AG04450 (cell line): Measurements from ENCODE around the gene ABCD3. TPM values are rescaled to one million over a fixed set of nuclear protein-coding genes. Genes with fewer than 3 reads are reported as not detected.

Experiments used
- CTCF ChIA-PET: fragments of 300-600, 350-600 bp; formaldehyde crosslinking; extraction: SDS; loops from one replicate; lab custom pipeline; 2022; ENCODE audit warnings: antibody characterized with exemption, inconsistent platforms; lab: Charles Lee
- POLR2A ChIA-PET: fragments of 350-600 bp; formaldehyde crosslinking; extraction: SDS; loops from one replicate; lab custom pipeline; 2021; ENCODE audit warnings: antibody characterized with exemption, inconsistent platforms; lab: Yijun Ruan, JAX
- DNase-seq: peaks from one replicate; pipeline ENCODE4 v3.0.0-alpha.2; 2011; ENCODE audit warnings: low read depth, low spot score
- H3K27ac ChIP-seq: one replicate; pipeline ENCODE4 v1.5.1; 2012; ENCODE audit warnings: low read depth, low read length, control low read depth
- H3K27me3 ChIP-seq: one replicate; pipeline ENCODE4 v1.6.0; 2012; ENCODE audit warnings: low read length; ENCODE audit not compliant: control insufficient read depth, insufficient read depth
- H3K4me3 ChIP-seq: 2 replicates; pipeline ENCODE4 v1.5.1; 2011; ENCODE audit warnings: mild to moderate bottlenecking, low read depth, low read length, control low read depth
- H3K9me3 ChIP-seq: 2 replicates; pipeline ENCODE4 v1.5.1; 2012; ENCODE audit warnings: low read length; ENCODE audit not compliant: control insufficient read depth, insufficient read depth
- polyA plus RNA-seq: library from polyadenylated mRNA; depleted of rRNA; stranded (reverse); fragments of >200 nt; gene quantifications from 2 replicates; pipeline ENCODE4 v1.2.3, GENCODE V29; 2011
- TF ChIP-seq, protein P1 (sequence below): IDR thresholded peaks from 2 replicates; pipeline ENCODE4 v1.5.1; 2011; ENCODE audit warnings: low read depth, low read length, control low read depth, inconsistent platforms

ABCD3 gene
- polyA plus RNA-seq, 1 experiment: 34.0 TPM

GRCh38 chr1:94490556-94490955 lies 72.4 kb downstream of the ABCD3 start:
- Histone ChIP-seq H3K4me3 (no peak overlapping the region), H3K27me3 (no peaks in the 10 kb centered on the region), H3K9me3 (no peaks in the 10 kb centered on the region), H3K27ac (no peak overlapping the region)
- no peak for DNase-seq
- TF ChIP-seq, protein P1, sequence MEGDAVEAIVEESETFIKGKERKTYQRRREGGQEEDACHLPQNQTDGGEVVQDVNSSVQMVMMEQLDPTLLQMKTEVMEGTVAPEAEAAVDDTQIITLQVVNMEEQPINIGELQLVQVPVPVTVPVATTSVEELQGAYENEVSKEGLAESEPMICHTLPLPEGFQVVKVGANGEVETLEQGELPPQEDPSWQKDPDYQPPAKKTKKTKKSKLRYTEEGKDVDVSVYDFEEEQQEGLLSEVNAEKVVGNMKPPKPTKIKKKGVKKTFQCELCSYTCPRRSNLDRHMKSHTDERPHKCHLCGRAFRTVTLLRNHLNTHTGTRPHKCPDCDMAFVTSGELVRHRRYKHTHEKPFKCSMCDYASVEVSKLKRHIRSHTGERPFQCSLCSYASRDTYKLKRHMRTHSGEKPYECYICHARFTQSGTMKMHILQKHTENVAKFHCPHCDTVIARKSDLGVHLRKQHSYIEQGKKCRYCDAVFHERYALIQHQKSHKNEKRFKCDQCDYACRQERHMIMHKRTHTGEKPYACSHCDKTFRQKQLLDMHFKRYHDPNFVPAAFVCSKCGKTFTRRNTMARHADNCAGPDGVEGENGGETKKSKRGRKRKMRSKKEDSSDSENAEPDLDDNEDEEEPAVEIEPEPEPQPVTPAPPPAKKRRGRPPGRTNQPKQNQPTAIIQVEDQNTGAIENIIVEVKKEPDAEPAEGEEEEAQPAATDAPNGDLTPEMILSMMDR: no peak
- ChIA-PET CTCF (interaction anchor here (1.4 kb wide), 1 partner anchor 9 kb away, joined by 7 read pairs; no protein-coding TSS in a partner anchor), POLR2A (no interaction called here)

GRCh38 chr1:94496076-94496755 lies 78.0 kb downstream of the ABCD3 start:
- TF ChIP-seq, protein P1: no peak
- CTCF ChIA-PET: interaction anchor here (0.6 to 0.9 kb wide), 5 partner anchors 15 to 327 kb away, joined by 3 to 4 read pairs (median 3); no protein-coding TSS in a partner anchor
- POLR2A ChIA-PET: no interaction called here
- no peaks in the 10 kb centered on the region for H3K27me3 ChIP-seq
- no peaks in the 10 kb centered on the region for H3K9me3 ChIP-seq
- DNase-seq: no peak
- no peak overlapping the region for H3K4me3 ChIP-seq
- H3K27ac ChIP-seq: no peak overlapping the region

DNA sequence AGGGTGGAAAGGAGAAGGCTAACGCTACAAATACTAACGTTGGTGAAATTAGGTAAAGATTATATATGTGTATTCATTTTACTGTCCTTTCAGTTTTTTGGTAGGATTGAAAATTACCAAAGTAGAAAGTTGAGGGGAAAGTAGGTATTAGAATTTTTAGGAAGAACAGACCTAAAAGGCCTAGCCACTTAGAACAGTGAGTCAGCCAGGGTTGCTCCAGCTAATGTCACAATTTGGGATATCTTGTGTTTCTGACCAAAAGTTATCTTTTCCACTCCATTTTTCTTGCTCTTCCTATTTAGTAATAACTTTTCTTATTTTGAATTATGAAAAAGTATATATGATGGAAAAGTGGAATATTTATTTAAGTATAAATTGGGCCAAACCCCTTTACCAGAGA lies 83.2 kb downstream of the ABCD3 start:
- CTCF ChIA-PET: interaction anchor here (0.6 to 5.3 kb wide), 3 partner anchors 18 to 304 kb away, joined by 5 to 24 read pairs (median 19); no protein-coding TSS in a partner anchor
- H3K27me3 ChIP-seq: no peaks in the 10 kb centered on the region
- no peaks in the 10 kb centered on the region for H3K9me3 ChIP-seq
- POLR2A ChIA-PET: no interaction called here
- DNase-seq: no peak
- no peak overlapping the region for H3K27ac ChIP-seq
- TF ChIP-seq, protein P1: no peak
- no peak overlapping the region for H3K4me3 ChIP-seq

- H3K4me3 ChIP-seq: no peak overlapping the region
- TF ChIP-seq, protein P1: no peak
- POLR2A ChIA-PET: interaction anchor here (0.7 to 1.0 kb wide), 2 partner anchors 15 to 586 kb away, joined by 3 to 5 read pairs; no protein-coding TSS in a partner anchor
- no peaks in the 10 kb centered on the region for H3K27me3 ChIP-seq
- CTCF ChIA-PET: interaction anchor here (0.7 to 5.3 kb wide), 4 partner anchors 12 to 304 kb away, joined by 3 to 24 read pairs (median 12); no protein-coding TSS in a partner anchor
- no peak overlapping the region for H3K27ac ChIP-seq
- H3K9me3 ChIP-seq: no peaks in the 10 kb centered on the region
- no peak for DNase-seq
These were observed 83.7 kb downstream of the ABCD3 start for GRCh38 chr1:94501935-94502334.

DNA sequence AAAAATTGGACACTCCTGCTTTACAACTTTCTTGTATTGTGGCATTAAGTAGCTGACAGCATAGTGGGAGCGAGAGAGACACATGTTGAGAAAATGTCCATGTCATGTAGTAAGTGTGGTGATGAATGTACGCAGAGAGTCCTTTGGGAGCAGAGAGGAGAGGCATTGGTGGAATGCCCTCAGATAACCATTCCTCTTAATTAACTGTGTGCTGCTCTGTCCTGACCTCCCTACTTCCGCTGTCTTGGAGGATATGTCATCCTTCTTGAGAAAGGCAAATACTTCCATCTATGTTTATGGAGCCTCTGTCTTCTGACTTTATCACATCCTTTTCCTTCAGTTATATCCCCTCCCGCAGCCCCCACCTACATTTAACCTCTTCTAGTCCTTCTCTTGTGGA lies 85.0 kb downstream of the ABCD3 start:
- no peak overlapping the region for H3K4me3 ChIP-seq
- no peaks in the 10 kb centered on the region for H3K9me3 ChIP-seq
- no peaks in the 10 kb centered on the region for H3K27me3 ChIP-seq
- CTCF ChIA-PET: interaction anchor here (0.6 to 5.3 kb wide), 6 partner anchors 11 to 1046 kb away, joined by 3 to 24 read pairs (median 6); no protein-coding TSS in a partner anchor
- TF ChIP-seq, protein P1: no peak
- no peak for DNase-seq
- POLR2A ChIA-PET: no interaction called here
- H3K27ac ChIP-seq: no peak overlapping the region
